Nephron (organoid): ENCODE measurements around the gene SEMA3A.

Source experiments
- H3K27ac Mint-ChIP-seq, 3 experiments: 2 replicates each; pipeline ENCODE4 v1.8.0; 2020; ENCODE audit warnings: mixed read lengths in 3 of 3, mild to moderate bottlenecking in 2 of 3, moderate library complexity in 1 of 3
- H3K27me3 Mint-ChIP-seq: 2 replicates; pipeline ENCODE4 v1.8.0; 2021; ENCODE audit warnings: low read depth, mild to moderate bottlenecking, moderate library complexity, mixed read lengths
- H3K36me3 Mint-ChIP-seq: 2 replicates; pipeline ENCODE4 v1.8.0; 2020; ENCODE audit warnings: low read depth, mixed read lengths
- H3K4me1 Mint-ChIP-seq: 2 replicates; pipeline ENCODE4 v1.8.0; 2020; ENCODE audit warnings: mixed read lengths
- H3K4me3 Mint-ChIP-seq, 3 experiments: 2 replicates each; pipeline ENCODE4 v1.8.0; 2020; ENCODE audit warnings: mild to moderate bottlenecking in 3 of 3, mixed read lengths in 3 of 3, moderate library complexity in 2 of 3
- H3K9me3 Mint-ChIP-seq: 2 replicates; pipeline ENCODE4 v1.8.0; 2020; ENCODE audit warnings: mixed read lengths
- TF ChIP-seq, protein P1 (sequence below), 3 experiments: fragments of 200-600 bp; sonication (generic); IDR thresholded peaks; one replicate each; pipeline ENCODE4 v1.5.0; 2021; ENCODE audit warnings: antibody characterized with exemption in 3 of 3; ENCODE audit not compliant: unreplicated experiment in 3 of 3

The SEMA3A gene

GRCh38 chr7:84025332-84025927, 169.2 kb downstream of the SEMA3A start:
- peaks cover 10% of the 10 kb centered on the region for H3K36me3 Mint-ChIP-seq
- peaks cover 19% of the 10 kb centered on the region for H3K4me1 Mint-ChIP-seq
- H3K27me3 Mint-ChIP-seq: no peaks in the 10 kb centered on the region
- TF ChIP-seq, protein P1, sequence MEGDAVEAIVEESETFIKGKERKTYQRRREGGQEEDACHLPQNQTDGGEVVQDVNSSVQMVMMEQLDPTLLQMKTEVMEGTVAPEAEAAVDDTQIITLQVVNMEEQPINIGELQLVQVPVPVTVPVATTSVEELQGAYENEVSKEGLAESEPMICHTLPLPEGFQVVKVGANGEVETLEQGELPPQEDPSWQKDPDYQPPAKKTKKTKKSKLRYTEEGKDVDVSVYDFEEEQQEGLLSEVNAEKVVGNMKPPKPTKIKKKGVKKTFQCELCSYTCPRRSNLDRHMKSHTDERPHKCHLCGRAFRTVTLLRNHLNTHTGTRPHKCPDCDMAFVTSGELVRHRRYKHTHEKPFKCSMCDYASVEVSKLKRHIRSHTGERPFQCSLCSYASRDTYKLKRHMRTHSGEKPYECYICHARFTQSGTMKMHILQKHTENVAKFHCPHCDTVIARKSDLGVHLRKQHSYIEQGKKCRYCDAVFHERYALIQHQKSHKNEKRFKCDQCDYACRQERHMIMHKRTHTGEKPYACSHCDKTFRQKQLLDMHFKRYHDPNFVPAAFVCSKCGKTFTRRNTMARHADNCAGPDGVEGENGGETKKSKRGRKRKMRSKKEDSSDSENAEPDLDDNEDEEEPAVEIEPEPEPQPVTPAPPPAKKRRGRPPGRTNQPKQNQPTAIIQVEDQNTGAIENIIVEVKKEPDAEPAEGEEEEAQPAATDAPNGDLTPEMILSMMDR (IDR thresholded peaks at IDR 0.05; ENCODE audit: unreplicated experiment in 3 of 3): no peak
- no peak overlapping the region for H3K4me3 Mint-ChIP-seq
- H3K27ac Mint-ChIP-seq: peak overlapping the region; percentile 61 to 86 (median 74)
- H3K9me3 Mint-ChIP-seq: no peaks in the 10 kb centered on the region

DNA sequence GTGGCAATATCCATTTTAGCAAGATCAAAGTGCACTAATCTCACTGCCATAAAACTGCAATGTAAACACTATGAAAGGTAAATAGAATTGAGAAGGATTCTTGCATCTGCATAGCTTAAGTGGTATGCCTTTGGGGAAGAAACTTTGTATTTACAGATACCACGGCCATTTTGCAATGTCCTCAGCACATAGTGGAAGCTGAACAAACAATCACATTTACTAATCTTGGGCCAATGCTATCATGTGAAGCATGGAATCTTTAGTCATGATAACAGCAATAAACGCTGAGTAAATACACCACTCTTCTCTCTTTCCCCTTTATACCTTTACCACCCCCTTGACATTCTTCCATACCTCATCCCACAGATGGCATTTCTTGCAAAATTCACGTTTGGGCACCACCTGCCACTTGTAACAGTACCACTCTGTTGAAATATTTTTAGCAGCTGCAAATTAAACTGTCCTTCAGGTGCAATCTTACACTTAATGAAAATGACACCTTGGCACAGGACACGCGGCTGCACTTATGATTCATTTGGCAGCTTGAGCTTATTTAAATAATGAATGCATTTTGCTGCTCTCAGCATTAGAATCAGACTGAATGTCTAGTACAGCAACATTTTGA, 171.8 kb downstream of the SEMA3A start:
- Mint-ChIP-seq H3K27me3 (no peaks in the 10 kb centered on the region), H3K9me3 (no peaks in the 10 kb centered on the region), H3K4me3 (no peak overlapping the region), H3K27ac (peak overlapping the region in 1 of 3 experiments; percentile 4), H3K36me3 (peaks cover 8% of the 10 kb centered on the region), H3K4me1 (peaks cover 19% of the 10 kb centered on the region)
- TF ChIP-seq, protein P1 (IDR thresholded peaks at IDR 0.05; ENCODE audit: unreplicated experiment in 3 of 3): no peak

DNA sequence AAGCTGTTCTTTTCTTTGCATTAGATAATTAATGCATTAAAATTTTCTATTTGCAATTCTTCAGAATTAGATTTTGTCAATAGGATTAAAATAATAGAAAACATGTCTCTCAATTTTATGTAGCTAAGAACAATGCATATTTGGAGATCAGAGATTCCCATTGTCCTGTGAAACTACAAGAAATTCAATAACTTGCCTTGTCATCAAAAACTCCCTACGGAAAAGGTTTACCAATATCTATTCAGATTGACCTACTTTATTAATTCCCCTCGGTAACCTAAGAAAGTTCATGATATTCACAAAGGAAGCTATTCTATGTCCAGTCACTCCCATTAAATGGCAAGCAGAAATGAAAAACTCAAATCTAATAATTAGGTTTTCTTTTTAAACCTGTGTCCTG, 172.6 kb downstream of the SEMA3A start:
- H3K4me3 Mint-ChIP-seq: no peak overlapping the region

DNA sequence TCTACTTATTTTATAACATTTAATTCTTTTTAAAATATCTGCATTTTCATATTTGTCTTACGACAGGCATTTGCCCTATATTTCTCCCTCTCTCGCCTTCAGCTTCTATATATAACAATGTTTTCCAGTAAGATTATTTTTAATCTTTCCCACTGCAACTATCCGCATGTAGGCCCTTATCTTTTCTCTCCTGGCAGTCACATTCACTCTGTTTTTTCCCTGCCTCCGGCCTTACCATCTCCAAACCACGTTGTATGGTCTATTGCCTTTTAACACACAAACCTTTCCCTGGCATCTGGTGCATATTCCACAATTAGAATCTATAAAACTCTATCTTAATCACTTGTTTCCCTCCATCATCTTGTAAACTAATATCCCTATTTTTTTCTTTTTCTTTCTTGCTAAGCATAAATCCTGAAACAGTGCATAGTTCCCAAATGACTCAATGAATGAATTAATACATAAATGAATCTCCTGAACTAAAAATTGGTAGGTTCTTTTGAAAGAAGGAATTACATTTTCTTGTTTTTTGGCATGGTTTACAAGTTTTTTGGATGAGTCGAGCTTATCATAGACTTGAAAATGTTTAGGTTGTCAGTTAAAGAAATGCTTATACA, 173.2 kb downstream of the SEMA3A start:
- no peak overlapping the region for H3K4me3 Mint-ChIP-seq
- TF ChIP-seq, protein P1 (IDR thresholded peaks at IDR 0.05; ENCODE audit: unreplicated experiment in 3 of 3): no peak
- H3K4me1 Mint-ChIP-seq: peaks cover 19% of the 10 kb centered on the region
- peaks cover 7% of the 10 kb centered on the region for H3K36me3 Mint-ChIP-seq
- H3K27me3 Mint-ChIP-seq: no peaks in the 10 kb centered on the region
- H3K27ac Mint-ChIP-seq: peak overlapping the region in 2 of 3 experiments; percentile 3 to 41
- H3K9me3 Mint-ChIP-seq: no peaks in the 10 kb centered on the region

More for the DNA sequence above, 172.6 kb downstream of the SEMA3A start:
- TF ChIP-seq, protein P1 (IDR thresholded peaks at IDR 0.05; ENCODE audit: unreplicated experiment in 3 of 3): no peak
- no peaks in the 10 kb centered on the region for H3K9me3 Mint-ChIP-seq
- H3K4me1 Mint-ChIP-seq: peaks cover 19% of the 10 kb centered on the region
- peaks cover 7% of the 10 kb centered on the region for H3K36me3 Mint-ChIP-seq
- H3K27me3 Mint-ChIP-seq: no peaks in the 10 kb centered on the region
- no peak overlapping the region for H3K27ac Mint-ChIP-seq

DNA sequence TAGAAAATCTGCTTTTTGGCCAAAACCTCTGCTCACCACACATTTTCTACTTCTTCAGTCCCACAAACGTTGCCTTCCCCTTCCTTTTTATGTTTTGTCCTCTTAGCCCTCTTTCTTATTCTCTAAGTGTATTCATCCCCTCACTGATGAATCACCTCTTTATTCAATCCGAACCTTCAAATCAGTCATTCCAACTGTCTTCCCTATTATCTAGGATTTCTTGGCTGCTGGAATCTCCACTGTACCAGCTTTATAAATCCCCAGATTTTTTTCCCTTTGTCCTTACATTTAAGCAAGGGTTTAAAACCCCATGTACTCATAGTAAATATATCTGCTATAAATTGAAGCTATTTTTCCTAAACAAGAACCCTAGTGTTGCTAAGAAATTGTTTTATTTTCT, 176.9 kb downstream of the SEMA3A start:
- Mint-ChIP-seq H3K27me3 (no peaks in the 10 kb centered on the region), H3K36me3 (peaks cover 6% of the 10 kb centered on the region), H3K4me1 (peaks cover 7% of the 10 kb centered on the region), H3K4me3 (no peak overlapping the region), H3K27ac (no peak overlapping the region), H3K9me3 (no peaks in the 10 kb centered on the region)
- TF ChIP-seq, protein P1 (IDR thresholded peaks at IDR 0.05; ENCODE audit: unreplicated experiment in 3 of 3): no peak
